ENCODE measurements around the gene LGALS9B.
"Not testable (repeated sequence)": the region's sequence is repeated elsewhere in the genome, so short reads cannot be mapped to it uniquely, and the experiment has no call there.

The LGALS9B gene

DNA sequence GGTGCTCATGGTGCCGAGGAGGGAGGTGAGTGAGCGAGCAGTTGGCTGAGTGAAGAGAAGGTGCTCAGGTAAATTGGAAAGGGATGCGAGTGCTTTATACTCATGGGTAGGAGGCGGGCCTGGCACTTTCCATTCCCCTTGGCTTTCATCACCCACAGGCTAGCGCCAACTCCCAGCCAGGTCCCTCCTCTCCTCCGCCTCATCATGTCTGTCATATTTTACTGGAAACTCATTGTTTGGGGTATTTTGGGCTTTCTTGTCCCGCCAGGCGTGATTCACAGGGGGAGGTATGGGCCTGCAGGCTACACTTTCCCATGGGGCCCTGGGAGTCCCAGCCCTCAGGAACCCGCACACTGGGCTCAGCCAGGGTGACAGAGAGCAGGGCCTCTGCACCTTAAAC is 26.8 kb upstream of the LGALS9B start:
- peak; percentile 63 for ATAC-seq (ENCODE audit: low read depth)
- DNase-seq (ENCODE audit: low spot score); H3K4me1 ChIP-seq (ENCODE audit: insufficient read depth, poor library complexity, severe bottlenecking); H3K9me3 ChIP-seq (ENCODE audit: severe bottlenecking); H3K36me3 ChIP-seq (ENCODE audit: low read depth); H3K27me3 ChIP-seq (ENCODE audit: insufficient read depth, poor library complexity, severe bottlenecking); H3K4me3 ChIP-seq (ENCODE audit: severe bottlenecking); H3K27ac ChIP-seq (ENCODE audit: poor library complexity, severe bottlenecking): not testable (repeated sequence)

DNA sequence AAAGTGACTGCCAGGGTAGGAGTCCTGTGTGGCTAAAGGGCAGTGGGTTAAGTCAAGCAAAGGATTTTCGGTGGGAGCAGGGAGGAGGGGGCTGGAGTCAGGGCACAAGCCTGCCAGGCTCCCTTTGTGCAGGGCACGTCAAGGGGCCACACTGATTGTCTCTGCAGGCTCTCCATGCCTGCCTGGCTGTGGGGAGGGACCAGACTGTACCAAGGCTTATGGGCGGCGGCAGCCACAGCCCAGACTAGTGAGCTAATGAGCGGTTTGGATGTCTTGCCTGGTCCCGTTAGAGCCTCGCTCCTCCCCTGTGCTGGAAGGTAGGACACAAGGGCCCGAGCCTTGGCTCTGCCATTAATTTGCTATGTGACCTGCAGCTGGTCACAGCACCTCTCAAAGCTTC is 25.6 kb upstream of the LGALS9B start:
- ATAC-seq (ENCODE audit: low read depth); H3K4me3 ChIP-seq (ENCODE audit: severe bottlenecking); H3K9me3 ChIP-seq (ENCODE audit: severe bottlenecking); H3K36me3 ChIP-seq (ENCODE audit: low read depth); H3K4me1 ChIP-seq (ENCODE audit: insufficient read depth, poor library complexity, severe bottlenecking); DNase-seq (ENCODE audit: low spot score); H3K27me3 ChIP-seq (ENCODE audit: insufficient read depth, poor library complexity, severe bottlenecking); H3K27ac ChIP-seq (ENCODE audit: poor library complexity, severe bottlenecking): not testable (repeated sequence)

DNA sequence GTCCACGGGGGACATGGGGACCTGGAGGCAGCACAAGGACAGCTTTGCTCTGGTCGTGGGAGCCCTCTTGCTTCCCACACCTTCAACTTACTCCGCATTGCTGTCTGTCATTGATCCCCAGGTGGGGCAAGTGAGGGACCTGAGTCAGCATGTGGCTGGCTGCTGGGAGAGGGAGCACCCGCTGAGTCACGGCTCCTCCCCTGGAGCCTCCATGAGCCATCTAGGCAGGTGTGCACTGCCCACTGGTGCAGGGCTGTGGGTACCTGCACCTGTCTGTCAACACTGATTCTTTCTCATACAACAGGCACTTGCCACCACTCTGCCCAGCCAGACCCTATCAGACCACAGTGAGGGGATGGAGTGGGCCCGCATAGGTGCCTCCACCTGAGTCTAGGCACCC is 24.8 kb upstream of the LGALS9B start:
- not testable (repeated sequence) for H3K27ac ChIP-seq (ENCODE audit: poor library complexity, severe bottlenecking); H3K9me3 ChIP-seq (ENCODE audit: severe bottlenecking); DNase-seq (ENCODE audit: low spot score); H3K27me3 ChIP-seq (ENCODE audit: insufficient read depth, poor library complexity, severe bottlenecking); H3K36me3 ChIP-seq (ENCODE audit: low read depth); H3K4me3 ChIP-seq (ENCODE audit: severe bottlenecking); H3K4me1 ChIP-seq (ENCODE audit: insufficient read depth, poor library complexity, severe bottlenecking)
- peak; percentile 81 for ATAC-seq (ENCODE audit: low read depth)

DNA sequence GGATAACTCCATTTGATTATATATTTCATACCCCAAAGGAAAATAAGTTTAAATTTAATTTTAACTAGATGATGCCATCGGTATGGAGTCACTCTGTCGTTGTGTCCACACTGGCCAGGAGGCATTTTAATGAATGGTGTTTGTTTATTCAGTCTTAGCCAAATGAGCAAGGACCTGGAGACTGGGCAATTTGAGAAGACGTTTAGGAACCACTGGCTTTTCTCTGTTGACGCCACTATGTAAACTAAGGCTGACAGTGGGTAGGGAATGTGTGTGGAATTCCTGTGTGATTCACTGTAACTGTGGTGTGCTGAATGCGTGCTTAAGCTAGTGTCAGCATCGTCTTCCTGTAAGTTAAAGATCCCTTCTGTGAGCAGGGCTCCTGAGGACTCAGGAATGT is 17.6 kb upstream of the LGALS9B start:
- peak; percentile 99 for ATAC-seq (ENCODE audit: low read depth)
- H3K36me3 ChIP-seq (ENCODE audit: low read depth); H3K27ac ChIP-seq (ENCODE audit: poor library complexity, severe bottlenecking); H3K27me3 ChIP-seq (ENCODE audit: insufficient read depth, poor library complexity, severe bottlenecking); H3K9me3 ChIP-seq (ENCODE audit: severe bottlenecking); H3K4me3 ChIP-seq (ENCODE audit: severe bottlenecking); H3K4me1 ChIP-seq (ENCODE audit: insufficient read depth, poor library complexity, severe bottlenecking); DNase-seq (ENCODE audit: low spot score): not testable (repeated sequence)

DNA sequence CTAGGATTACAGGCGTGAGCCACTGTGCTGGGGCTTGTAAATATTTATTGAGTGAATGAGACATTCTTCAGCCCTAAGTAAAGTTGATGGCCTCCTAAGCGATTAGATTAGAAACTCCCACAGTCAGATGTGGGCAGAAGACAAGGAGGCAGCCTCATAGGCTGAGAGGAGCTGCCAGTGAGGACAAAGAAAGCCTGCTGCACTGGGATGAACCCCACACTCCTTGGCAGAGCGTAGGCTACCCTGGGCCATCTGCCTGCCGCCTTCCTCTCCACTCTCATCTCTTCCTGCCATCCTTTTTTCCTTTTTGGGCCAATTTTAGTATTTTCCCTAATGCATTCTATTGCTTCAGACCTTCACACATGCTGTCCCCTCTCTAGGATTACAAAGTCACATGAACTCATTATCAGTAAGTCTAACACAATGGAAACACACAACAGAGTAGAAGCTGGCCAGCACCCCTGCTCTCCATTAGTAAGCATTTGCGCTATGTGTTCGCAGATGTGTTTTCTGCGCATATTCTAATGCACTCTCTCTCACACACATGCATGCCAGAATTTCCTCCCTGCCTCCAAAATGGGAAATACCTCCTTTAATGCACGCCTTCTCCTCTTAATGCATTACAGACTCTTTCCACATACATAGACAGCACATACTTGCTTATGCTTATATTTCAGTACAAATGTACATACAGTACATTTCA is 12.7 kb upstream of the LGALS9B start:
- not testable (repeated sequence) for DNase-seq (ENCODE audit: low spot score); H3K27me3 ChIP-seq (ENCODE audit: insufficient read depth, poor library complexity, severe bottlenecking); H3K36me3 ChIP-seq (ENCODE audit: low read depth); H3K27ac ChIP-seq (ENCODE audit: poor library complexity, severe bottlenecking); H3K4me1 ChIP-seq (ENCODE audit: insufficient read depth, poor library complexity, severe bottlenecking); ATAC-seq (ENCODE audit: low read depth); H3K9me3 ChIP-seq (ENCODE audit: severe bottlenecking); H3K4me3 ChIP-seq (ENCODE audit: severe bottlenecking)

DNA sequence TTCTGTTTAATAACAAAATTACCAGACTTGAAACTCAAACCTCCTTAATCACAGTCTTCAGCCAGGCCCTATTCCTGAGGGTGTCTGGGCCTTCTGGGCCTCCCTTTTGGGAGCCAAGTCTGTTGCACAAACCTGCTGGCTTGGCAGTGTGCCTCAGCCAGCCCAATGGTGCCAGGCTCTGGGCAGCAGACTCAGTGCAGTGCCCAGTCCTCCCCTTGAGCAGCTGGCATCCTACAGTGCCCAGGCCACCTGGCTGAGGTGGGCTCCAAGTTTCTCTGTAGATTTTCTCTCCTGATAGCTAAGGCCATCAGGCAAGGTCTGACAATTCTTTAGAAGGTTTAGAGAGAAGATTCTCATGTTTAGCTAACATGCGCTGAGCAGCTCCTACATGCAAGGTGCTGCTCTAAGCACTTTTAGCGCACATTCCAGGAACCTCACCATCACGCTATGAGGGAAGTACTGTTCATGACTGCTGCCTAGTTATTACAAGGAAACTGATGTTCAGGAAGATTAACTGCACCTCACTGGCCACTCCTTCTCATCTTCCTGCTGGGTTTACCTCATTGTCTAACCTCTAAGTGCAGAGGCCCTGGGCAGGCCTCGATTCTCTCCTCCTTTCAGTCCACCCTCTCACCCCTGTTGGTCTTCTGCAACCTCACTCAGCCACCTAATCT is 10.2 kb upstream of the LGALS9B start:
- H3K4me1 ChIP-seq (ENCODE audit: insufficient read depth, poor library complexity, severe bottlenecking); DNase-seq (ENCODE audit: low spot score); H3K27me3 ChIP-seq (ENCODE audit: insufficient read depth, poor library complexity, severe bottlenecking); H3K36me3 ChIP-seq (ENCODE audit: low read depth); H3K27ac ChIP-seq (ENCODE audit: poor library complexity, severe bottlenecking); H3K4me3 ChIP-seq (ENCODE audit: severe bottlenecking); H3K9me3 ChIP-seq (ENCODE audit: severe bottlenecking); ATAC-seq (ENCODE audit: low read depth): not testable (repeated sequence)

DNA sequence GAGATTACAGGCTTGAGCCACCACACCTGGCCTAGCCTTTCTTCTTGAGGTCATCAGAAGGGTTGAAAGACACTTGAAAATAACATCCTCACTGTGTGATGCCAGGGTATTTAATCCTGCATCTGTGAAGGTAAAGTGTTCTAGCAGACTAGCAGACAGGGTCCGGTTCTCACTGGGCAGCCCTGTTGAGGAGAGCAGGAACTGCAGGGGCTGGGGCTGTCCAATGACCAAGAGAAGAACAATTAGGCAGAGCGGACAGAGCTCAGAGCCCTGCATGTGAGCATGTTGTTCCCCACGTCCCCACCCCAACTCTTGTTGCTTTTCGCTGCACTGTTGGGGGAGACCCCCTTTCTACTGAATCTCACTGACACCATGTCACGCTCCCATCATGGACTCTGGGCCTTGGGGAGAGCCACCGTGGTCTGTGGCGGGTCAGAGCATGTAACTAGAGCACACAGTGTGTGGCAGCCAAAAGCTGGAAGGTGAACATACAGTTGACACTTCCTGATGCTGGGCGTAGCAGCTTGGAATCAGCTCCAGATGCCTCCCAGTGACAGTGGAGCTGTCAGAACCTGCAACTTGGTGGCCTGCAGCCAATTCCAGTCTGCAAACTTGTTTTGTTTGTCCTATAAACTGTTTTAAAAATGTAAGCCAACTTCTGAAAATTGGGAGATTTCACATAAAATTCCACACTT is 7.9 kb upstream of the LGALS9B start:
- not testable (repeated sequence) for H3K4me1 ChIP-seq (ENCODE audit: insufficient read depth, poor library complexity, severe bottlenecking); H3K36me3 ChIP-seq (ENCODE audit: low read depth); DNase-seq (ENCODE audit: low spot score); H3K4me3 ChIP-seq (ENCODE audit: severe bottlenecking); H3K27me3 ChIP-seq (ENCODE audit: insufficient read depth, poor library complexity, severe bottlenecking); H3K9me3 ChIP-seq (ENCODE audit: severe bottlenecking); H3K27ac ChIP-seq (ENCODE audit: poor library complexity, severe bottlenecking)
- ATAC-seq (ENCODE audit: low read depth): peak; percentile 78

DNA sequence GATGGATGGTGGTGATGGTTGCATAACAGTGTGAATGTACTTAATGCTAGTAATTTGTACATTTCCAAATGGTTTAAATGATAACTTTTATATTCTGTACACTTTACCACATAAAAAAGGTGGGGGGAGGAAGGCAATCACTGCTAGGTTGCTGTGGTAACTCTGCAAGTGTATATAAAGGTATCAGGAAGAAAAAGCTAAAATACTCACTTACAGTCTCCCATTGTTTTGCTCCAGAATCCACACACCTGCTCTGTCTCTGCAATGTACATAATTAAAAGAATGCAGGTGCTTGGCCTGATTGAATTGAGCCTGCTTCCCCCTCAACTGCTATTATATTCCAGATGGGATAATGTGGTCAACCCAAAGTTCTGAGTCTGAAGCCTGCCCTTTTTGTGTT is 6.7 kb upstream of the LGALS9B start:
- DNase-seq (ENCODE audit: low spot score); ATAC-seq (ENCODE audit: low read depth); H3K36me3 ChIP-seq (ENCODE audit: low read depth); H3K27me3 ChIP-seq (ENCODE audit: insufficient read depth, poor library complexity, severe bottlenecking); H3K4me3 ChIP-seq (ENCODE audit: severe bottlenecking); H3K9me3 ChIP-seq (ENCODE audit: severe bottlenecking); H3K27ac ChIP-seq (ENCODE audit: poor library complexity, severe bottlenecking); H3K4me1 ChIP-seq (ENCODE audit: insufficient read depth, poor library complexity, severe bottlenecking): not testable (repeated sequence)

DNA sequence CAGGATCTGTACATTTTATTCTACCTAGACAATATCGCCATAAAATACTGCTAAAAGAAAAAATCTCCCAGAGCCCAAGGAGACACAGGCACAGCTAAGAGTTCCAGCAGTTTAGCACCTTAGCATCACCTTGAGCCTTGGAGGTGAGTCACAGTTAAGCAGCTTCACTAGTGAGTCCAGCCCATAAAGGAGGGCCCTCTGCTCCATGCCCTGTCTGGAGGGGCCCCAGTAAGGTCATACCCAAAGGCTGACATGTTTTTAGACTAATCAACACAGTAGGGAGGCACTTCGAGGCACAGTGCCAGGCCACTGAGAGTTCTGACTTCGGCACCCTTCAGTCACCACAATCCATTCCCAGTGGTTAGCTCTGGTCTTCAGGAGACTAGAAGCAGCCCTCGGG is 2.6 kb upstream of the LGALS9B start:
- H3K9me3 ChIP-seq (ENCODE audit: severe bottlenecking); H3K27me3 ChIP-seq (ENCODE audit: insufficient read depth, poor library complexity, severe bottlenecking); DNase-seq (ENCODE audit: low spot score); H3K4me3 ChIP-seq (ENCODE audit: severe bottlenecking); H3K36me3 ChIP-seq (ENCODE audit: low read depth); H3K4me1 ChIP-seq (ENCODE audit: insufficient read depth, poor library complexity, severe bottlenecking); H3K27ac ChIP-seq (ENCODE audit: poor library complexity, severe bottlenecking): not testable (repeated sequence)
- ATAC-seq (ENCODE audit: low read depth): peak; percentile 28; the same call in 1 of the 3 replicates

DNA sequence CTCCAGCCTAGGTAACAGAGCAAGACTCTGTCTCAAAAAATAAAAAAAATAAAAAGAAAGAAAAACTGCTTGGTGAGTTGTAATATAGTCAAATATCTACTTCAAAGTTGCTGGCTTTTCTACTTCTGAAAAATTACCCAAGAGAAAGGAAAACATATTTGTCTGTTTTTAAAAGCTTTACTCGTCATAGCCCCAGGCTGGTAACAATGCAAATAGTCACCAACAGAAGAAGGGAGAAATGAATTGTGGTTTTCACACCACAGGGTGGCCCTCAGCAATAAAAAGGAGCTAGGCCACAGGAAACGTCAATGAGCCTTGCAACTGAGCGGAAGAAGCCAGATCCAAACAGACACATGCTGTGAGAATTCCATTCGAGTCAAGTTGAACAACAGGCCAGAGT is 1.8 kb upstream of the LGALS9B start:
- not testable (repeated sequence) for H3K27ac ChIP-seq (ENCODE audit: poor library complexity, severe bottlenecking); H3K4me1 ChIP-seq (ENCODE audit: insufficient read depth, poor library complexity, severe bottlenecking); H3K9me3 ChIP-seq (ENCODE audit: severe bottlenecking); DNase-seq (ENCODE audit: low spot score); H3K36me3 ChIP-seq (ENCODE audit: low read depth); H3K4me3 ChIP-seq (ENCODE audit: severe bottlenecking); H3K27me3 ChIP-seq (ENCODE audit: insufficient read depth, poor library complexity, severe bottlenecking)
- ATAC-seq (ENCODE audit: low read depth): peak; percentile 42; the same call in 1 of the 3 replicates

DNA sequence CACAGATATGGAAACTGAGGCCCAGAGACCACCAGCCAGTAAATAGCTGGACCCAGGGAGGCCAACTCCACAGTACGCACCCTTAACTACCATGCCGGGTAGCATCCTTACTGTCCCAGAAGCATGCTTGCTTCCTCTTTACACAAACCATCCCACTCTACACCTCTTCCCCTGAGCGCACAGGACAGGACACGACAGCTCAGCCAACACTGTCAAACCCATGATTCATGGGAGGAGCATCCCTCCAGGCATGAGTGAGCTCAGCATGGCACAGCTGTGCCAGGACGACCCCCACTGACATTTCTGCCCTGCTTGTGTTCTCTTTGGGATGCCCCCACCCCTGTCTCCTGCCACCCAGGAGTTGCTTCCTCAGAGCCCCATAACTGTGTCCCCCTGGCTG is 340 bp downstream of the LGALS9B start:
- H3K27me3 ChIP-seq (ENCODE audit: insufficient read depth, poor library complexity, severe bottlenecking); DNase-seq (ENCODE audit: low spot score): not testable (repeated sequence)

More for the DNA sequence above, 340 bp downstream of the LGALS9B start:
- H3K27ac ChIP-seq (ENCODE audit: poor library complexity, severe bottlenecking); H3K4me1 ChIP-seq (ENCODE audit: insufficient read depth, poor library complexity, severe bottlenecking); H3K9me3 ChIP-seq (ENCODE audit: severe bottlenecking); H3K4me3 ChIP-seq (ENCODE audit: severe bottlenecking); H3K36me3 ChIP-seq (ENCODE audit: low read depth): not testable (repeated sequence)
- peak; percentile 56 for ATAC-seq (ENCODE audit: low read depth)
